Measurements from ENCODE around the gene TBC1D14. TPM values are rescaled to one million over a fixed set of nuclear protein-coding genes. Genes with fewer than 3 reads are reported as not detected.
A peak's percentile ranks its signal among the peaks of the same experiment; 100 is the strongest.

Gene TBC1D14
- polyA plus RNA-seq, 3 donors, result 36.3 to 44.7 (median 39.3) TPM

- Histone ChIP-seq H3K4me2 (replicated peaks; ENCODE audit: extremely low read depth, low read length, poor library complexity, severe bottlenecking) (no peak overlapping the region), H3K4me1 (ENCODE audit: control insufficient read depth in 1 of 2, insufficient read depth in 2 of 2, low read length in 2 of 2) (peaks cover 14% of the 10 kb centered on the region in 2 donors), H4K20me1 (ENCODE audit: insufficient read depth, low read length) (peaks cover 85% of the 10 kb centered on the region), H3K36me3 (replicated peaks in 1 of 2; ENCODE audit: control insufficient read depth in 1 of 2, insufficient read depth in 2 of 2, low read length in 2 of 2) (peaks cover 81 to 93% of the 10 kb centered on the region in 2 donors), H3K79me2 (ENCODE audit: insufficient read depth, low read length) (peaks cover 13% of the 10 kb centered on the region), H3K27me3 (ENCODE audit: control insufficient read depth in 2 of 2, insufficient read depth in 2 of 2, low read length in 2 of 2) (no peaks in the 10 kb centered on the region), H3K9me3 (replicated peaks in 1 of 2; ENCODE audit: control insufficient read depth in 1 of 2, insufficient read depth in 1 of 2, low read length in 2 of 2) (no peaks in the 10 kb centered on the region), H3K9ac (ENCODE audit: insufficient read depth, low read length, poor library complexity, severe bottlenecking) (no peak overlapping the region), H2AFZ (ENCODE audit: insufficient read depth, low read depth, low read length, poor library complexity, severe bottlenecking) (no peak overlapping the region), H3K4me3 (replicated peaks in 1 of 3; ENCODE audit: low read depth in 2 of 3, low read length in 3 of 3) (no peak overlapping the region), H3K27ac (ENCODE audit: low read depth in 1 of 2, low read length in 2 of 2) (no peak overlapping the region)
- Mint-ChIP-seq H3K36me3 (peaks cover 90% of the 10 kb centered on the region in 2 donors), H3K4me3 (no peak overlapping the region), H3K9me3 (no peaks in the 10 kb centered on the region), H3K27me3 (ENCODE audit: low read depth in 3 of 3) (no peaks in the 10 kb centered on the region), H3K27ac (peak overlapping the region in 2 of 7 donors; percentile 24 to 78), H3K4me1 (peaks cover 14% of the 10 kb centered on the region)
- 80% methylated on average over 5 of the region's 11 CpGs for WGBS (ENCODE audit: insufficient coverage)
- intact Hi-C loops (cut with micrococcal nuclease), result no loop called here
- TF ChIP-seq, protein P1, sequence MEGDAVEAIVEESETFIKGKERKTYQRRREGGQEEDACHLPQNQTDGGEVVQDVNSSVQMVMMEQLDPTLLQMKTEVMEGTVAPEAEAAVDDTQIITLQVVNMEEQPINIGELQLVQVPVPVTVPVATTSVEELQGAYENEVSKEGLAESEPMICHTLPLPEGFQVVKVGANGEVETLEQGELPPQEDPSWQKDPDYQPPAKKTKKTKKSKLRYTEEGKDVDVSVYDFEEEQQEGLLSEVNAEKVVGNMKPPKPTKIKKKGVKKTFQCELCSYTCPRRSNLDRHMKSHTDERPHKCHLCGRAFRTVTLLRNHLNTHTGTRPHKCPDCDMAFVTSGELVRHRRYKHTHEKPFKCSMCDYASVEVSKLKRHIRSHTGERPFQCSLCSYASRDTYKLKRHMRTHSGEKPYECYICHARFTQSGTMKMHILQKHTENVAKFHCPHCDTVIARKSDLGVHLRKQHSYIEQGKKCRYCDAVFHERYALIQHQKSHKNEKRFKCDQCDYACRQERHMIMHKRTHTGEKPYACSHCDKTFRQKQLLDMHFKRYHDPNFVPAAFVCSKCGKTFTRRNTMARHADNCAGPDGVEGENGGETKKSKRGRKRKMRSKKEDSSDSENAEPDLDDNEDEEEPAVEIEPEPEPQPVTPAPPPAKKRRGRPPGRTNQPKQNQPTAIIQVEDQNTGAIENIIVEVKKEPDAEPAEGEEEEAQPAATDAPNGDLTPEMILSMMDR (IDR thresholded peaks at IDR 0.05), result no peak
- DNase-seq, result no peak
Measured at GRCh38 chr4:7003176-7003878, 93.7 kb downstream of the TBC1D14 start.

- TF ChIP-seq, protein P1 (IDR thresholded peaks at IDR 0.05), result no peak
- WGBS (ENCODE audit: insufficient coverage), result 87% methylated on average over 5 of the region's 8 CpGs
- H3K27ac Mint-ChIP-seq, result peak overlapping the region in 1 of 7 donors; percentile 74
Measured at GRCh38 chr4:7003879-7004240, 94.2 kb downstream of the TBC1D14 start.

More at GRCh38 chr4:7003879-7004240, 94.2 kb downstream of the TBC1D14 start:
- Histone ChIP-seq H3K27ac (ENCODE audit: low read depth in 1 of 2, low read length in 2 of 2) (peak overlapping the region in 1 of 2 donors; percentile 33), H3K4me3 (replicated peaks in 1 of 3; ENCODE audit: low read depth in 2 of 3, low read length in 3 of 3) (no peak overlapping the region), H3K9me3 (replicated peaks in 1 of 2; ENCODE audit: control insufficient read depth in 1 of 2, insufficient read depth in 1 of 2, low read length in 2 of 2) (no peaks in the 10 kb centered on the region), H3K27me3 (ENCODE audit: control insufficient read depth in 2 of 2, insufficient read depth in 2 of 2, low read length in 2 of 2) (no peaks in the 10 kb centered on the region), H3K36me3 (replicated peaks in 1 of 2; ENCODE audit: control insufficient read depth in 1 of 2, insufficient read depth in 2 of 2, low read length in 2 of 2) (peaks cover 85 to 99% of the 10 kb centered on the region in 2 donors), H3K79me2 (ENCODE audit: insufficient read depth, low read length) (peaks cover 13% of the 10 kb centered on the region), H2AFZ (ENCODE audit: insufficient read depth, low read depth, low read length, poor library complexity, severe bottlenecking) (no peak overlapping the region), H3K4me2 (replicated peaks; ENCODE audit: extremely low read depth, low read length, poor library complexity, severe bottlenecking) (no peak overlapping the region), H4K20me1 (ENCODE audit: insufficient read depth, low read length) (peaks cover 83% of the 10 kb centered on the region), H3K9ac (ENCODE audit: insufficient read depth, low read length, poor library complexity, severe bottlenecking) (no peak overlapping the region), H3K4me1 (ENCODE audit: control insufficient read depth in 1 of 2, insufficient read depth in 2 of 2, low read length in 2 of 2) (peaks cover 9% of the 10 kb centered on the region in 2 donors)
- intact Hi-C loops (cut with micrococcal nuclease), result no loop called here
- no peak overlapping the region for H3K4me3 Mint-ChIP-seq
- H3K4me1 Mint-ChIP-seq, result peaks cover 8% of the 10 kb centered on the region
- peaks cover 89 to 93% of the 10 kb centered on the region in 2 donors for H3K36me3 Mint-ChIP-seq
- DNase-seq, result no peak
- no peaks in the 10 kb centered on the region for H3K27me3 Mint-ChIP-seq (ENCODE audit: low read depth in 3 of 3)
- H3K9me3 Mint-ChIP-seq, result no peaks in the 10 kb centered on the region

Data from CD14-positive monocyte (primary cell).